ENCODE data around the gene CTNNBL1. TPM values are rescaled to one million over a fixed set of nuclear protein-coding genes. Genes with fewer than 3 reads are reported as not detected.

CTNNBL1 gene
- total RNA-seq, 2 donors from 2014 or later: 8.6 to 17.4 TPM

GRCh38 chr20:37863289-37863688 lies 169.5 kb downstream of the CTNNBL1 start:
- no peak for ATAC-seq
- Histone ChIP-seq H3K4me1 (no peaks in the 10 kb centered on the region), H3K27ac (no peak overlapping the region), H3K9me3 (no peaks in the 10 kb centered on the region), H3K36me3 (replicated peaks in 1 of 2; ENCODE audit: insufficient read depth in 1 of 2, low read depth in 2 of 2) (peaks cover 0 to 5% of the 10 kb centered on the region in 2 donors), H3K27me3 (no peaks in the 10 kb centered on the region), H3K4me3 (no peak overlapping the region)
- TF ChIP-seq, protein P1, sequence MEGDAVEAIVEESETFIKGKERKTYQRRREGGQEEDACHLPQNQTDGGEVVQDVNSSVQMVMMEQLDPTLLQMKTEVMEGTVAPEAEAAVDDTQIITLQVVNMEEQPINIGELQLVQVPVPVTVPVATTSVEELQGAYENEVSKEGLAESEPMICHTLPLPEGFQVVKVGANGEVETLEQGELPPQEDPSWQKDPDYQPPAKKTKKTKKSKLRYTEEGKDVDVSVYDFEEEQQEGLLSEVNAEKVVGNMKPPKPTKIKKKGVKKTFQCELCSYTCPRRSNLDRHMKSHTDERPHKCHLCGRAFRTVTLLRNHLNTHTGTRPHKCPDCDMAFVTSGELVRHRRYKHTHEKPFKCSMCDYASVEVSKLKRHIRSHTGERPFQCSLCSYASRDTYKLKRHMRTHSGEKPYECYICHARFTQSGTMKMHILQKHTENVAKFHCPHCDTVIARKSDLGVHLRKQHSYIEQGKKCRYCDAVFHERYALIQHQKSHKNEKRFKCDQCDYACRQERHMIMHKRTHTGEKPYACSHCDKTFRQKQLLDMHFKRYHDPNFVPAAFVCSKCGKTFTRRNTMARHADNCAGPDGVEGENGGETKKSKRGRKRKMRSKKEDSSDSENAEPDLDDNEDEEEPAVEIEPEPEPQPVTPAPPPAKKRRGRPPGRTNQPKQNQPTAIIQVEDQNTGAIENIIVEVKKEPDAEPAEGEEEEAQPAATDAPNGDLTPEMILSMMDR (IDR thresholded peaks at IDR 0.05): no peak
- no peak for TF ChIP-seq POLR2A (IDR thresholded peaks at IDR 0.05)
- no peak for DNase-seq
- intact Hi-C loops (cut with DNase I): no loop called here
- WGBS, 2 donors: 85 to 89% methylated on average over 5 of the region's 5 CpGs

DNA sequence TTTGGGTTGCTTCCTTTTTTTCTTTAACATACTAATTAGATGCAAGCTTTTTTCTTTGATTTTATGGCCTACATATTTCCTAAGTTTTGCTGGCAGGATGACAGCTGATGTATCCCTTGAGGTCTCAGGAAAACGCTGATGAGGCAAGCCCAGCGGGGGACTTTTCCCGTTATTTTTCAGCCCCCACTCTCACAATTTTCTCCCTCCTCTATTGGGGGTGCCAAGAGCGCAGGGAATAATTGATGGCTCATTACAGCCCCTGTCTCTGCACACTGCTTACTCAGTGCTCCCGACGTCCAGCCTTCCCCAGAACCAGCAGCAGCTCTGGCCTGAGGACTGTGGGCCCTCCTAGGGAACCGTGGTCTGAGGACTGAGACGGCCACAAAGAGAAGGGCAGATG lies 170.5 kb downstream of the CTNNBL1 start:
- DNase-seq (no peak), ATAC-seq (no peak)
- intact Hi-C loops (cut with DNase I): no loop called here
- H3K27me3 ChIP-seq: no peaks in the 10 kb centered on the region
- no peak overlapping the region for H3K4me3 ChIP-seq
- H3K9me3 ChIP-seq: no peaks in the 10 kb centered on the region
- peaks cover 0 to 5% of the 10 kb centered on the region in 2 donors for H3K36me3 ChIP-seq (replicated peaks in 1 of 2; ENCODE audit: insufficient read depth in 1 of 2, low read depth in 2 of 2)
- TF ChIP-seq, protein P1 (IDR thresholded peaks at IDR 0.05): no peak
- no peak for TF ChIP-seq POLR2A (IDR thresholded peaks at IDR 0.05)
- H3K4me1 ChIP-seq: no peaks in the 10 kb centered on the region
- no peak overlapping the region for H3K27ac ChIP-seq
- 73 to 81% methylated on average over 8 of the region's 8 CpGs for WGBS, 2 donors

- TF ChIP-seq, protein P1 (IDR thresholded peaks at IDR 0.05): no peak
- no peak for TF ChIP-seq POLR2A (IDR thresholded peaks at IDR 0.05)
- intact Hi-C loops (cut with DNase I): no loop called here
These were observed 172.2 kb downstream of the CTNNBL1 start for GRCh38 chr20:37866051-37866450.

DNA sequence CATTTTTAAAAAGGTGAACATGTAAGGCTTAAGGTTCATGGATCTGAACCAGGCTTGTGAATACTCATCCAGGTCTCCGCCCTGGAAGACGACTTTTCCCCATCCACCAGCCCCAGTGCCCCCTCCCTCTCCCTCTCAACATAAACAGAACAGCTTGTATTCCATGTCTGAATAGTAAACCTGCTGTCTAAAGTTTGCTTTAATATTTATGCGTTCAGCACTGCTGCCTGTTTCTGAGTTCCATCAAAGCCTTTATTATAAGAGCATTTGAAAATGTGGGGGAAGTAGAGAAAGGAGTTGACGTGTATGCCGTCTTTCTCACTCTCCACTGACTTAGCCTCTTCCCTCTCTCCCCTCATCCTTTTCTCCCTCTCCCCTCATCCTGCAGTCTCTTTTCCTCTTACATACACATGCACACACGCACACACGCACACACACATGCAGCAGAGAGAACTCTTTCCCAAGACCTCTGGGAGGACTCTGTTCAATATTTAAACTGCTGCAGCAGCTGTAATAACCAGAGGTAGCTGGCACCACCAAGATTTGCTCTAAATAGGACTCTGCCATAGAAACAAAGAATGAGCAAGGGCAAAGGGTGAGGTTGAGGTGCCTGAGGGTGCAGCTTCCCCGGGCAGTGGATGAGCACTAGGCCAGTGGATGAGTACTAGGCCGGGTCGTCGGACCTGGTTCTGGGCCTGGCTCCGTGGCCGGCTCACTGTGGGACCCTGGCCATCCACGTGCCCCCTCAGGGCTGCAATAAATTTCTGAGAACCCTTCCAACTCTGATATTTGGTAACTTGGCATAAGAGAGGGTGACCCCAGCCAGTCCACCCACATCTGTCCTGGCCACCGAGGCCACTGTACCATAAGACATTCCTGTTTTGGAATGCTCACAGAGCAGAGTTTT lies 173.7 kb downstream of the CTNNBL1 start:
- peaks cover 0 to 2% of the 10 kb centered on the region in 2 donors for H3K36me3 ChIP-seq (replicated peaks in 1 of 2; ENCODE audit: insufficient read depth in 1 of 2, low read depth in 2 of 2)
- no peaks in the 10 kb centered on the region for H3K4me1 ChIP-seq
- intact Hi-C loops (cut with DNase I): no loop called here
- no peak for TF ChIP-seq POLR2A (IDR thresholded peaks at IDR 0.05)
- TF ChIP-seq, protein P1 (IDR thresholded peaks at IDR 0.05): no peak
- no peaks in the 10 kb centered on the region for H3K27me3 ChIP-seq
- no peaks in the 10 kb centered on the region for H3K9me3 ChIP-seq
- no peak for DNase-seq
- no peak overlapping the region for H3K4me3 ChIP-seq
- no peak overlapping the region for H3K27ac ChIP-seq
- WGBS, 2 donors: 78 to 84% methylated on average over 14 to 15 of the region's 15 CpGs
- ATAC-seq: no peak

More at GRCh38 chr20:37866051-37866450, 172.2 kb downstream of the CTNNBL1 start:
- H3K4me3 ChIP-seq: no peak overlapping the region
- no peaks in the 10 kb centered on the region for H3K27me3 ChIP-seq
- H3K36me3 ChIP-seq (replicated peaks in 1 of 2; ENCODE audit: insufficient read depth in 1 of 2, low read depth in 2 of 2): peaks cover 0 to 2% of the 10 kb centered on the region in 2 donors
- no peaks in the 10 kb centered on the region for H3K4me1 ChIP-seq
- H3K9me3 ChIP-seq: no peaks in the 10 kb centered on the region
- WGBS, 2 donors: 91 to 96% methylated on average over 10 of the region's 10 CpGs
- no peak for DNase-seq
- no peak overlapping the region for H3K27ac ChIP-seq
- no peak for ATAC-seq
